Parathyroid adenoma (tissue), 2 donors: ENCODE results near the gene PYY.
"Not testable (repeated sequence)": the region's sequence is repeated elsewhere in the genome, so short reads cannot be mapped to it uniquely, and the experiment has no call there.

Source experiments
- H2AFZ ChIP-seq: fragments of 300-600 bp; sonication (generic); one replicate; pipeline ENCODE4 v1.7.0; 2017; ENCODE audit warnings: antibody characterized with exemption, mild to moderate bottlenecking
- H3K27ac ChIP-seq: fragments of 300-600 bp; sonication (generic); one replicate; pipeline ENCODE4 v1.7.0; 2017
- H3K27me3 ChIP-seq: fragments of 300-600 bp; sonication (generic); one replicate; pipeline ENCODE4 v1.7.0; 2017; ENCODE audit warnings: low read length; ENCODE audit not compliant: control insufficient read depth, insufficient read depth
- H3K36me3 ChIP-seq: fragments of 300-600 bp; sonication (generic); one replicate; pipeline ENCODE4 v1.7.0; 2017; ENCODE audit warnings: low read length; ENCODE audit not compliant: control insufficient read depth, insufficient read depth
- H3K4me1 ChIP-seq: fragments of 300-600 bp; sonication (generic); one replicate; pipeline ENCODE4 v1.7.0; 2017; ENCODE audit warnings: control low read depth
- H3K4me2 ChIP-seq: fragments of 300-600 bp; sonication (generic); one replicate; pipeline ENCODE4 v1.7.0; 2017; ENCODE audit warnings: low read length
- H3K4me3 ChIP-seq: fragments of 300-600 bp; sonication (generic); one replicate; pipeline ENCODE4 v1.7.0; 2017; ENCODE audit warnings: low read depth, low read length
- H3K79me2 ChIP-seq: fragments of 300-600 bp; sonication (generic); one replicate; pipeline ENCODE4 v1.7.0; 2017; ENCODE audit warnings: control low read depth
- H3K9ac ChIP-seq: fragments of 300-600 bp; sonication (generic); one replicate; pipeline ENCODE4 v1.7.0; 2017; ENCODE audit warnings: mild to moderate bottlenecking
- H3K9me3 ChIP-seq: fragments of 300-600 bp; sonication (generic); one replicate; pipeline ENCODE4 v1.7.0; 2017; ENCODE audit warnings: low read length; ENCODE audit not compliant: control insufficient read depth
- CTCF ChIP-seq: fragments of 300-600 bp; sonication (generic); IDR thresholded peaks from one replicate; pipeline ENCODE4 v1.7.0; 2017; ENCODE audit warnings: antibody characterized with exemption, mild to moderate bottlenecking
- donor health status: primary hyperparathyroidism.

The PYY gene

GRCh38 chr17:43975898-43976297 lies 22.2 kb upstream of the PYY start:
- Histone ChIP-seq H3K4me2 (no peak overlapping the region), H3K36me3 (no peaks in the 10 kb centered on the region), H3K27ac (no peak overlapping the region), H2AFZ (no peak overlapping the region), H3K9me3 (no peaks in the 10 kb centered on the region), H3K4me3 (no peak overlapping the region), H3K9ac (no peak overlapping the region), H3K27me3 (no peaks in the 10 kb centered on the region), H3K4me1 (peaks cover 3% of the 10 kb centered on the region), H3K79me2 (no peaks in the 10 kb centered on the region)
- no peak for TF ChIP-seq CTCF

DNA sequence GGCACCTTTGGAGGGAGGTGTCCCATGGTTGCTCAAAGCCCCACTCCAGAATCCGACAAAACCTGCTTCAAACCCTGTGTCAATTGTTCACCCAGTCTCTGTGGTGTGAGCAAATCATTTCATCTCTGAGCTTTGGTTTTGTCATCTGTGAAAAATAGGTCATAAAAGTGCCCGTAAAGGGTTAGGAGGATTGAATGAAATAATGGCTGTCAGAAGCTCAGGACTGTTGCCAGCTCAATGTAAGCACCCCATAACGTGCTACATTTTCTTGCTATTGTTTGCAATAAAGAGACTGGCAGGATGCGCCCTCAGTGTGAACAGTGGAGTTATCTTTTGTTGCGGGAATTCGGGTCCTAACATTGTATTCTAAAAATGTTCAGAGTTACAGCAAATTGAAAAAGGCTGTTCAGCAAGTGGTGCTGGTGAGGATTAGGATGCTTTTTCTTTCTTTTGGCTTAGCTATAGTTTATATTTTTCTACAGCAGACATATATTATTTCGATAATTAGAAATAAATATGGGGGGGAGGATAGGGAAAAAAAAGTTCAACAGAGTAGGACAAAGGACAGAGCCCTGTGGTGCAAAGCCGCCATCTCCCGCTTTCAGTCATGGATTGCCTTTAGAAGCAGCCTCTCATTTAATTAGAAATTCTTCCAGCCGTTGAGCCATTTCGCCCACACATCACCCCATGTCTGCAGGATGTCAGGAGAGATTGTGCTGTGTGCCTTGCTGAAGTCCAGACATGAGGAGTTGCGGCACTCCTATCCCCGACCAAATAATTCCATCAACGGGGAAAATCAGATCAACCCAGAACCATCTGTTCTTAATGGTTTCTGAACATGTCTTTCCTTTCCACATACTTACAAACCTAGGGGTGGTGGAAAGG lies 20.9 kb upstream of the PYY start:
- H3K4me2 ChIP-seq: no peak overlapping the region
- no peak for TF ChIP-seq CTCF
- no peaks in the 10 kb centered on the region for H3K36me3 ChIP-seq
- H3K9me3 ChIP-seq: no peaks in the 10 kb centered on the region
- no peak overlapping the region for H2AFZ ChIP-seq
- no peaks in the 10 kb centered on the region for H3K79me2 ChIP-seq
- H3K4me1 ChIP-seq: peaks cover 3% of the 10 kb centered on the region
- no peak overlapping the region for H3K4me3 ChIP-seq
- no peak overlapping the region for H3K9ac ChIP-seq
- no peaks in the 10 kb centered on the region for H3K27me3 ChIP-seq
- no peak overlapping the region for H3K27ac ChIP-seq

- not testable (repeated sequence) for H3K4me2 ChIP-seq, H2AFZ ChIP-seq, H3K36me3 ChIP-seq, H3K27ac ChIP-seq, H3K79me2 ChIP-seq, H3K27me3 ChIP-seq, H3K9ac ChIP-seq, H3K4me1 ChIP-seq, H3K4me3 ChIP-seq, H3K9me3 ChIP-seq
These were observed 18.9 kb upstream of the PYY start for GRCh38 chr17:43972444-43973212.

DNA sequence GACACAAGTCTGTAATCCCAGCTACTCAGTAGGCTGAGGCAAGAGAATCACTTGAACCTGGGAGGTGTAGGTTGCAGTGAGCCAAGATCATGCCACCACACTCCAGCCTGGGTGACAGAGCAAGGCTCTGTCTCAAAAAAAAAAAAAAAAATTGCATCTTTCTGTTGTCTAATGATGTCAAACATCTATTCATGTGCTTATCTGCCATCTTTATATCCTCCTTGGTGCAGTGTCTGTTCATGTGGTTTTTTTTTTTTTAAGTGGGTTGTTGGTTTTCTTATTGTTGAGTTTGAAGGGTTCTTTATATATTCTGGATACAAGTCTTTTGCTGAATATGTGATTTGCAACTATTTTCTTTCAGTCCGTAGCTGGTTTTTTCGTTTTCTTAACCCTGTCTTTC lies 17.7 kb upstream of the PYY start:
- H3K36me3 ChIP-seq, H3K4me3 ChIP-seq, H3K79me2 ChIP-seq, H3K4me2 ChIP-seq, H3K4me1 ChIP-seq, H3K9ac ChIP-seq, H3K9me3 ChIP-seq, H3K27ac ChIP-seq, H3K27me3 ChIP-seq, H2AFZ ChIP-seq: not testable (repeated sequence)

- no peaks in the 10 kb centered on the region for H3K9me3 ChIP-seq
- no peaks in the 10 kb centered on the region for H3K79me2 ChIP-seq
- no peaks in the 10 kb centered on the region for H3K36me3 ChIP-seq
- no peak overlapping the region for H2AFZ ChIP-seq
- H3K4me2 ChIP-seq: no peak overlapping the region
- H3K4me1 ChIP-seq: peaks cover 6% of the 10 kb centered on the region
- H3K4me3 ChIP-seq: no peak overlapping the region
- TF ChIP-seq CTCF: no peak
- no peak overlapping the region for H3K27ac ChIP-seq
- H3K9ac ChIP-seq: no peak overlapping the region
- H3K27me3 ChIP-seq: no peaks in the 10 kb centered on the region
These were observed 16.6 kb upstream of the PYY start for GRCh38 chr17:43970366-43970765.
